ENCODE measurements around the gene SUSD4. TPM values are rescaled to one million over a fixed set of nuclear protein-coding genes. Genes with fewer than 3 reads are reported as not detected.

The SUSD4 gene
- total RNA-seq, 4 donors from 2014 or later, result 1.1 to 3.3 (median 1.8) TPM

- Histone ChIP-seq H3K4me1 (no peaks in the 10 kb centered on the region), H3K27me3 (no peaks in the 10 kb centered on the region), H3K4me3 (no peak overlapping the region), H3K9me3 (no peaks in the 10 kb centered on the region), H3K36me3 (no peaks in the 10 kb centered on the region), H3K27ac (replicated peaks in 1 of 4) (no peak overlapping the region)
- intact Hi-C loops (cut with DNase I), result no loop called here
- TF ChIP-seq POLR2A (IDR thresholded peaks at IDR 0.05; ENCODE audit: low read depth) (no peak), EP300 (IDR thresholded peaks at IDR 0.05) (no peak), CTCF (IDR thresholded peaks at IDR 0.05) (no peak), POLR2AphosphoS5 (IDR thresholded peaks at IDR 0.05) (no peak)
- WGBS, result 77% methylated on average over 5 of the region's 5 CpGs
- no peak for DNase-seq (ENCODE audit: extremely low spot score)
These were observed 117.4 kb downstream of the SUSD4 start for GRCh38 chr1:223246476-223247112.

GRCh38 chr1:223245983-223246382 is 118.0 kb downstream of the SUSD4 start:
- Histone ChIP-seq H3K9me3 (no peaks in the 10 kb centered on the region), H3K36me3 (no peaks in the 10 kb centered on the region), H3K4me1 (no peaks in the 10 kb centered on the region), H3K4me3 (no peak overlapping the region), H3K27me3 (no peaks in the 10 kb centered on the region), H3K27ac (replicated peaks in 1 of 4) (no peak overlapping the region)
- no peak for DNase-seq (ENCODE audit: extremely low spot score)
- TF ChIP-seq POLR2A (IDR thresholded peaks at IDR 0.05; ENCODE audit: low read depth) (no peak), CTCF (IDR thresholded peaks at IDR 0.05) (no peak), POLR2AphosphoS5 (IDR thresholded peaks at IDR 0.05) (no peak), EP300 (IDR thresholded peaks at IDR 0.05) (no peak)
- intact Hi-C loops (cut with DNase I), result no loop called here
- WGBS, result 94% methylated on average over 7 of the region's 7 CpGs

- H3K27ac ChIP-seq (replicated peaks in 1 of 4), result no peak overlapping the region
- H3K4me1 ChIP-seq, result no peaks in the 10 kb centered on the region
- H3K36me3 ChIP-seq, result no peaks in the 10 kb centered on the region
- DNase-seq (ENCODE audit: extremely low spot score), result no peak
- WGBS, result 95% methylated on average over 5 of the region's 5 CpGs
- intact Hi-C loops (cut with DNase I), result no loop called here
- TF ChIP-seq EP300 (IDR thresholded peaks at IDR 0.05) (no peak), CTCF (IDR thresholded peaks at IDR 0.05) (no peak), POLR2AphosphoS5 (IDR thresholded peaks at IDR 0.05) (no peak), POLR2A (IDR thresholded peaks at IDR 0.05; ENCODE audit: low read depth) (no peak)
- H3K9me3 ChIP-seq, result no peaks in the 10 kb centered on the region
- H3K27me3 ChIP-seq, result no peaks in the 10 kb centered on the region
- H3K4me3 ChIP-seq, result no peak overlapping the region
These were observed 118.6 kb downstream of the SUSD4 start for GRCh38 chr1:223245411-223245810.

GRCh38 chr1:223244366-223245103 is 119.4 kb downstream of the SUSD4 start:
- no peaks in the 10 kb centered on the region for H3K9me3 ChIP-seq
- 79% methylated on average over 4 of the region's 4 CpGs for WGBS
- no peak for DNase-seq (ENCODE audit: extremely low spot score)
- no peak overlapping the region for H3K27ac ChIP-seq (replicated peaks in 1 of 4)
- H3K4me1 ChIP-seq, result no peaks in the 10 kb centered on the region
- no peaks in the 10 kb centered on the region for H3K27me3 ChIP-seq
- no peaks in the 10 kb centered on the region for H3K36me3 ChIP-seq
- TF ChIP-seq EP300 (IDR thresholded peaks at IDR 0.05) (no peak), CTCF (IDR thresholded peaks at IDR 0.05) (peak in 2 of 3 experiments; percentile 18 to 23)
- intact Hi-C loops (cut with DNase I), result no loop called here
- H3K4me3 ChIP-seq, result no peak overlapping the region
